ENCODE measurements around the gene ZBED2.

DNA sequence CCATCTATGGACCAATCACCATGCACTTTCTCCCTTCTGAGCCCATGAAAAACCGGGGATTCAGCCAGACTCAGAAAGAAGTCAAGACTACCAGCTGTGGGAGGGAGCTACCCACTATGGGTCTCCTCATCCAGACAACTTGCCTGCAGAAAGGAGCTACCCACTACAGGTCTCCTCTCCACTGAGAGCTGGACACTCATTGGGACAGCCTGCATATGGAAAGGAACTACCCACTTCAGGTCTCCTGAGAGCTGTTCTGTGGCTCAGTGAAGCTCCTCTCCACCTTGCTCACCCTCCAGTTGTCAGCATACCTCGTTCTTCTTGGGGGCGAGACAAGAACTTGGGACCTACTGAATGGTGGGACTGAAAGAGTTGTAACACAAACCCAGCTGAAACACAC, 22.3 kb upstream of the ZBED2 start:
- TF ChIP-seq, protein P1, sequence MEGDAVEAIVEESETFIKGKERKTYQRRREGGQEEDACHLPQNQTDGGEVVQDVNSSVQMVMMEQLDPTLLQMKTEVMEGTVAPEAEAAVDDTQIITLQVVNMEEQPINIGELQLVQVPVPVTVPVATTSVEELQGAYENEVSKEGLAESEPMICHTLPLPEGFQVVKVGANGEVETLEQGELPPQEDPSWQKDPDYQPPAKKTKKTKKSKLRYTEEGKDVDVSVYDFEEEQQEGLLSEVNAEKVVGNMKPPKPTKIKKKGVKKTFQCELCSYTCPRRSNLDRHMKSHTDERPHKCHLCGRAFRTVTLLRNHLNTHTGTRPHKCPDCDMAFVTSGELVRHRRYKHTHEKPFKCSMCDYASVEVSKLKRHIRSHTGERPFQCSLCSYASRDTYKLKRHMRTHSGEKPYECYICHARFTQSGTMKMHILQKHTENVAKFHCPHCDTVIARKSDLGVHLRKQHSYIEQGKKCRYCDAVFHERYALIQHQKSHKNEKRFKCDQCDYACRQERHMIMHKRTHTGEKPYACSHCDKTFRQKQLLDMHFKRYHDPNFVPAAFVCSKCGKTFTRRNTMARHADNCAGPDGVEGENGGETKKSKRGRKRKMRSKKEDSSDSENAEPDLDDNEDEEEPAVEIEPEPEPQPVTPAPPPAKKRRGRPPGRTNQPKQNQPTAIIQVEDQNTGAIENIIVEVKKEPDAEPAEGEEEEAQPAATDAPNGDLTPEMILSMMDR (IDR thresholded peaks at IDR 0.05), result no peak
- TF ChIP-seq POLR2A (IDR thresholded peaks at IDR 0.05) (no peak), POLR2AphosphoS5 (IDR thresholded peaks at IDR 0.05) (no peak), EP300 (IDR thresholded peaks at IDR 0.05) (no peak)
